IPS-11a (cell line): Measurements from ENCODE around the gene ANTXR2.
A peak's percentile ranks its signal among the peaks of the same experiment; 100 is the strongest.
"Not testable (repeated sequence)": the region's sequence is repeated elsewhere in the genome, so short reads cannot be mapped to it uniquely, and the experiment has no call there.

Source experiments
- H3K4me3 ChIP-seq: one replicate; pipeline ENCODE4 v1.5.1; 2013; ENCODE audit warnings: low read depth, low read length, control low read depth

ANTXR2 gene

DNA sequence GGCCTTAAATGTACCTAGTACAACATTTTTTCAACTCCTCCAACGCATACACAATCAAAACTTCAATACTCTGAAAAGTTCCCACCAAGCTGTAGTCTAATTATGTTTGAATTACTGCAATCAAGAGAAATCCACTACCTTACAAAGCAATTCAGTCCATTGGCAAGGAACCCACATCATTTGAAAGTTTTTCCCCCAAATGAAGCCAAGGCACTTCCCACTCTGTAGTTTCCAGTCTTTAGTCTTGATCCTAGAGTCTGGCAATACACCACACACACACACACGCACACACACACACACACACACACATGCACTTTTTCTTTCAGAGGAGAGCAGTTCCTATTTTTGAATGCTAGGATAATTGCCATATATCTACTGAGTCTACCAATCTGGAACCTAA lies 79.6 kb downstream of the ANTXR2 start:
- H3K4me3 ChIP-seq = no peak overlapping the region

DNA sequence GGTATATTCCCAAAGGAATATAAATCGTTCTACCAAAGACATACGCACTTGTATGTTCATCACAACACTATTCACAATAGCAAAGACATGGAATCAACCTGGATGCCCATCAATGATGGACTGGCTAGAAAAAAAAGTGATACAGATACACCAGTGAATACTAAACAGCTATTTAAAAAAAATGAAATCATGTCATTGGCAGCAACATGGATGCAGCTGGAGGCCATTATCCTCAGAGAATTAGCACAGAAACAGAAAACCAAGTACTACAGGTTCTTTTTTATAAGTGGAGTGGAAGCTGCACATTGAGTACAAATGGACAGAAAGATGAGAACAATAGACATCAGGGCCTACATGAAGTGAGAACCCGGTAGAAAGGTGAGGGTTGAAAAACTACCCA lies 81.4 kb downstream of the ANTXR2 start:
- no peak overlapping the region for H3K4me3 ChIP-seq

- H3K4me3 ChIP-seq = not testable (repeated sequence)
Measured at GRCh38 chr4:79991100-79991499, 81.9 kb downstream of the ANTXR2 start.

- no peak overlapping the region for H3K4me3 ChIP-seq
Measured at GRCh38 chr4:79987401-79987800, 85.6 kb downstream of the ANTXR2 start.

- no peak overlapping the region for H3K4me3 ChIP-seq
Measured at GRCh38 chr4:79983431-79983830, 89.6 kb downstream of the ANTXR2 start.

GRCh38 chr4:79982601-79983322 lies 90.3 kb downstream of the ANTXR2 start:
- H3K4me3 ChIP-seq = no peak overlapping the region

- no peak overlapping the region for H3K4me3 ChIP-seq
Measured at GRCh38 chr4:79980448-79980847, 92.6 kb downstream of the ANTXR2 start.

GRCh38 chr4:79979785-79980437 lies 93.1 kb downstream of the ANTXR2 start:
- H3K4me3 ChIP-seq = no peak overlapping the region

GRCh38 chr4:79977131-79977840 lies 95.7 kb downstream of the ANTXR2 start:
- H3K4me3 ChIP-seq = no peak overlapping the region

GRCh38 chr4:79964400-79965211 lies 108.4 kb downstream of the ANTXR2 start:
- H3K4me3 ChIP-seq = peak overlapping the region; percentile 27

DNA sequence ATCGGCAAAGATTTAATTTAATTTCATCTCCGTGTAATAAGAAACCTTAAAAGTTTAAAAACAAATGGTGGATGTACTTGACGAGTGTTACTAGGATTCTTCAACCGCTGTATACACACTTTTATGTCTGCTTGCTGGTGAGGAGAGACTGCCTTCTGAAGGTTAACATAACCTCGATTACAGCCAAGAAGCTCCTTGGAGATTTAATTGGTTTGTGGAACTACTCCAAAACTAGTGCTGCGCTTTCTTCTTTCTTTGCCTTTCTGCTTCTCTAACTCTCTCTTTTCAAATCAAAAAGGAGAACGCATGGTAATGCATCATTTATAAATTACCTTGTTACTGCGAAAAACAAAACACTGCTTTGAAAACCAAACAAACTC lies 109.0 kb downstream of the ANTXR2 start:
- H3K4me3 ChIP-seq = peak overlapping the region; percentile 24

GRCh38 chr4:79959652-79960051 lies 113.4 kb downstream of the ANTXR2 start:
- no peak overlapping the region for H3K4me3 ChIP-seq

DNA sequence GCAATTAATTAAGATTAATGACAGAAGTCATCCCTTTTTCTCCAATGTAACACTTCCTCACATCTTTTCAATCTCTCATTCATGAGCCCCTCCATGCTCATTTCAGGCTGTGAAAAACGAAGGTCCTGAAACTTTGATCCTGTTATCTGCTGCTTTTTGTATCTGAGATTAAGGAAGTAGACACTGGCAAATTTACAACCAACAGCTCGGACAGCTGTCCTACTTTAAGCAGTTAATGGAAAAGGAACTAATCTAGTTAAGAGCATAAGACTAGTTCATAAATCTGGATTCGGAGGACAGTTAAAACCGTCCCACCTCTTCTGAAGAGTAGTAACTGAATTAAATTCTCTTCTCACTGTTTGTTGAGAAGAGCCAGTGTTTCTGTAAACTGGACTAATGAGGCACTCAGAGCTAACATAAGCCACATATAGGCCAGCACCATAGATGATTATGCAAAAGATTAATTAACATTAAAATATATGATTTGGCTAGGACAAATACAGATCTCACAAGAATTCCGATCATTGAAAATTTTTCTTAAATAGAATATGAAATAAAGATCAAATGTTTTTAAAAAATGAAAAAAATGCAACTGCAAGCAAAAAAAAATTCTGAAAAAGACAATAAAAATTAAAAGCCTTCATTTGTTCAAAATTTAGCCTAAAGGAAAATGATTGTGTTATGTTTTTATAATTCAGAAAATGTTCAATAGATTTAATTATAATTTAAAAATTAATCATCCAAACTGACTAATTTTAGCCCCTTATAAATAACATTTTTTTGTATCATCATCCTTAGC lies 114.4 kb downstream of the ANTXR2 start:
- H3K4me3 ChIP-seq = no peak overlapping the region

DNA sequence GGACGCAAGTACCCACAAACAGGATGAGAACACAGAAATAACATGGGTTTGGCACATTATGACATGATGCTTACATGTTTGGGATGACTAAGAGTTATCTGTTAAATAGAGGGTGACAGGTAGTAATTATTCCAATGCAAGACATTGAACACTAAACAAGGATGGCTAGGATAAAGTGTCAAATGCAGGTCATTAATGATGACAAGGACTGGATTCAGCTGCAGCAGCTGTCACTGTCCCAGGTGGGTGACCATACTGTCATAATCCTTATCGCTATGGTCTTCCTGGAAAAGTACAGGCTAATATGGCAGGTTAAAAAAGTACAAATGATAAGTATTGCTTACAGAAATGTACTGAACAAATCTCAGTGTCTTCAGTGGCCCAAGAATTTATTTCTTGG lies 123.9 kb downstream of the ANTXR2 start:
- H3K4me3 ChIP-seq = no peak overlapping the region

DNA sequence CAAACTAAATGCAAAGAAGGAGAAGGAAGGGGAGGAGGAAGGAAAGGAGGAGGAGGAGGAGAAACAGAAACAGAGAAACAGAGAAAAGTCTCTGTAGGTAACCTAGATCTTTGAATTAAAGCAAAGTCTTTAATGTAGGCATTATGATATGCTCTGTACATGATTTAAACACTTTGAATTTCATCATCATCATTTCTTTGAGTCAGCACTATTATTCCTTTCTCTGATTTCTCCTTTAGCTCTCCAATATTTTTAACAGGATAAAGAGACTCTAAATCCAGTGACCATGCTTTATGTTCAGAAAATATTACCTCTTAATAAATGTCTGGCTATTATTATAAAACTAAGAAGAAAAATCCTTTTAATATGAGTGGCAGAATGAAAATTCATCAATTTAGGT lies 124.3 kb downstream of the ANTXR2 start:
- no peak overlapping the region for H3K4me3 ChIP-seq

DNA sequence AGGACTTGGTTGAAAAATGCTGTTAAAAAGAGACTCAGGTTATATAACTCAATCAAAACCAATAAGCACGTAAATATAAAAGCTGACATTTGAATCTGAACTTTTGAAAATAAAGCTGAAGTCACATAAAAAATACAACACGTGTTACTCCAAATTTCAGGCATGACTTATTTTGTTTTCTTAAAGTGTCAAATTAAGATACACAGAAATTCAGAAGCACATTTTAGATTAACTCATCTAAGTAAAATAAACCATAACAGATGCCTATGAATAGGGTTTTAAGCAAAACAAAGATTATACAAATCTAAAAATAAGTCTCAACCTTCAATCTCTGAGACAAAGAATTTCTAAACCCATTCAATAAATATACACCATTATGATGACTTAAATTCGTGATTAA lies 124.8 kb downstream of the ANTXR2 start:
- H3K4me3 ChIP-seq = no peak overlapping the region

- no peak overlapping the region for H3K4me3 ChIP-seq
Measured at GRCh38 chr4:79947386-79947785, 125.6 kb downstream of the ANTXR2 start.

DNA sequence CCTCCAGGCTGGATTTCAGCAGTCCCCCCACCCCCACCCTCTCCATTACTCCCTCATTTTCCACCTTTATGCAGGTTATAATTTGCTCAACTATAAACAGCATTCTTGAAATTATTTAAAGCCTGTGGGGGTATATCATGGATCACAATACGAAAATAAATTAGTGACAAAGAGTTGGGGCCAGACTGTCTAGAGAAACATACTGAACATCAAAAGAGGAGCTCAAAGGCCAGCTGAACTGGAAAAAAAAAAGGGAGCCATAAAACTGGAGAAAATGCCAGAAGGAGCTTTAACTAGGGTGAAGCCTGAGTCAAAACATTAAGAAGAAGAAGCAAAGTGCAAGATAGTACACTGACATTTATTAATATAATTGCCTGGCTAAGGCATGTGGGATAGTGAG lies 137.8 kb downstream of the ANTXR2 start:
- no peak overlapping the region for H3K4me3 ChIP-seq

DNA sequence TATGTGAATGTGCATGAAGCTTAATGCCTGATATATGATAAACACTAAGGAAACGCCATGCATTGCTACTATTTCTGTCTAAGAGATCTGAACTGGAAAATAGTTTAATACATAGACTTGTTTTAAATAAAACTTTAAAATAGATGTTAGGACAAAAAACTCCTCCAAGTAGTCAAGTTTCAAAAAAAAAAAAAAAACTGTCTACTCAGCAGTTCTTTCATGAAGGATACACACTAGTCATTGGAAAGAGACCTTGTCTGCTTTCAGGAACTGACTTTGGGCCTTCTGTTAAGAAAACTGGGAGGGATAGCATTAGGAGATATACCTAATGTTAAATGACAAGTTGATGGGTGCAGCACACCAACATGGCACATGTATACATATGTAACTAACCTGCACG lies 138.4 kb downstream of the ANTXR2 start:
- H3K4me3 ChIP-seq = no peak overlapping the region

DNA sequence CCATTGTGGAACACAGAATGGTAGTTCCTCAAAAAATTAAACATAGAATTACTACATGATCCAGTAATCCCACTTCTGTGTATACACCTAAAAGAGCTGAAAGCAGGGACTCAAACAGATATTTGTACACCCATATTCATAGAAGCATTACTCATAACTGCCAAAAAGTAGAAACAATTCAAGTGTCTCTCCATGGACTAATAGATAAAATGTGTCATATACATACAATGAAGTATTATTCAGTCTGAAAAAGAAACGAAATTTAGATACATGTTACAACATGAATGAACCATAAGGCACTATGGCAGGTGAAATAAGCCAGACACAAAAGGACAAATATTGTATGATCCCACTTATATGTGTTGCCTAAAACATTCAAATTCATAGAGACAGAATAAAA lies 145.1 kb downstream of the ANTXR2 start:
- no peak overlapping the region for H3K4me3 ChIP-seq

DNA sequence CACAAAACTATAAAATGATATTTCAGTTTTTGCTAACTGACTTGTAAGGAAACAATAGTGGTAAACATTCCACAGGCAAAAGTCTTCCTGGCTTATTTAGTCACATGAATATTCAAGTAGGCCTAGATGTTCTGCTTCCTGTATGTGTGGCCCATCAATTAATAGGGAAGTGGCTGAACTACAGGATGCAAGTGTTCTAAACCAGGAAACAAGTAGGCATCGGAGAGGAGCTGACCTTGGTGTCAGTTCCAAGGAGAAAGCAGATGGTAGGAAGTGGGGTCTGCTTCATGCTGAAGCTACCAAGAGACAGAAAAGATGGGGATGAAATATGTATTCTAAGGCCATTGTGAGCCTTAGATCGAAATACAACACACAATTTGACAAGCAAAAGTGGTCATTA lies 149.7 kb downstream of the ANTXR2 start:
- H3K4me3 ChIP-seq = no peak overlapping the region
